ENCODE data around the gene FSTL4. TPM values are rescaled to one million over a fixed set of nuclear protein-coding genes. Genes with fewer than 3 reads are reported as not detected.

FSTL4 gene
- total RNA-seq, 1 donor from 2014 or later: 0.20 TPM

DNA sequence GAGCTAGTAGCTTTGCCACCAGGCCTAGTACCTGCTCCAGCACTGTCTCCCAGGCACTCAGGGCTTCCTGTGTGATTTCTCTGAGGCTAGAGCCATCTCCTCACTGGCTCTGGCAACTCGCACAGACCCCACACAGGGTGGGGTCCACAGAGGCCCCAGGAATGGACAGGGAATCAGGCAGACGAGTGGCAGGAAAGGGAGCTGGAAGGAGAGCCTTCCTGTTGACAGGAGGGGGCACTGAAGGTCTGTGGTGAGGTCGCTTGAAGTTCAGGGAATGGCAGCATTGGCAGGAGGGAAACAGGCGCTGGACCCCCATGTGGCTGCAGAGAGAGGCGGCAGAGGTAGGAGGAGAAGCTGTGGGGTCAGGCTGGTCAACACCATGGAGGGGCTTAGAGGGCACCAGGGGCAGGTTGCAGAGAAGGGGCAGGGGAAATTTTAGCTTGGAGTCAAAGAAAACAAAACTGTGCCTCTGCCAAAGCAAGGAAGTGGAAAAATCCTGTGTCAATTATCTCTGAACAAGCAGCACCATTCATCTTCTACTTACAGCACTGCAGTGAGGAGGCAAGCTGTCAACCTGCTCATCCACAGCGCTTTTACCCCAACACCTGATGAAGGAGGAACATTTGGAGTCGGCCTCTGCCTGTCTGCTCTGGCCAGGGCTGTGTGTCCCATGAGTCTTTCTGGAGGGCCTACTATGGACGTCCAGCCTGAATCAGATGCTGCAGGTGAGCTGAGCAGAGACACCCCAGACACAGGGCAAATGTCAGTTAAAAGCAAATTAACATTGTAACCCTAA is 270.2 kb downstream of the FSTL4 start:
- peak in 1 of 2 donors; percentile 66 for DNase-seq (ENCODE audit: low read depth in 2 of 2)

DNA sequence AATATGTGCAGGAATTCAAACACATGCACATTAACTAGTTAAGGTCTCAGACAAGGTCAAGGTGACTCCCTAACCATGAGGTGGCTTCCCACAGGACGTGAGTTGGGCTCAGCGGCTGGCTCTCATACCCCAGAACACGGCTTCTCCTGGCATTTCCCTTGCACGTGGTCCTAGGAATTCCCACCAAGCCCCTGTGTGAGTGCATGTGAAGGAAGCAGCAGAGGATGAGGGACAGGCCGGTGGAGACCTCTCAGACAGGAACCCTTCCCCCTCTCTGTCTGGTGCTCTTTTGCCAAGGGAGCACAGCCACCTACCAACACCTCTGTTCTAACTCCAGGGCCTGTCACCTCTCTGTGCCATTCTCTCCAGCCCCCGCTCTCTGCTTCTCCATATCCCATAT is 271.0 kb downstream of the FSTL4 start:
- DNase-seq (ENCODE audit: low read depth in 2 of 2): peak in 1 of 2 donors; percentile 87

DNA sequence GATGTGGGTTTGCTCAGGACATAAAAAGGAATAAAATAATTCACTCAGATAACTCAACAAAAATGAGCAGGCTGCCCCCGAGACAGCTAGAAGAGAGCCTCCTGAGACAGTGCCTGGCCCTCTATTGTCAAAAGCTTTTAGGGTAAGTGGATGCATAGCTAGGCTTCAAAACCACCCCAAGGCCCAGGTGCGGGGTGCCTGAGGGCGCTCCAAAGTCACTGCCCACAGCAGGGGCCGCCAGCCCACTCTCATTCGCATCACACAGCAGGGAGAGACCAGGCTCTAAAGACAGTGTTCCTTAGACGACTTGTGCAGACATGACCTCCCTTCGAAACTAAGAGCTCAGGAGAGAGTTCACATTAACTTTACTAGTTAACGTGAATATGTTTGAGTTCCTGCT is 271.5 kb downstream of the FSTL4 start:
- DNase-seq (ENCODE audit: low read depth in 2 of 2): no peak

DNA sequence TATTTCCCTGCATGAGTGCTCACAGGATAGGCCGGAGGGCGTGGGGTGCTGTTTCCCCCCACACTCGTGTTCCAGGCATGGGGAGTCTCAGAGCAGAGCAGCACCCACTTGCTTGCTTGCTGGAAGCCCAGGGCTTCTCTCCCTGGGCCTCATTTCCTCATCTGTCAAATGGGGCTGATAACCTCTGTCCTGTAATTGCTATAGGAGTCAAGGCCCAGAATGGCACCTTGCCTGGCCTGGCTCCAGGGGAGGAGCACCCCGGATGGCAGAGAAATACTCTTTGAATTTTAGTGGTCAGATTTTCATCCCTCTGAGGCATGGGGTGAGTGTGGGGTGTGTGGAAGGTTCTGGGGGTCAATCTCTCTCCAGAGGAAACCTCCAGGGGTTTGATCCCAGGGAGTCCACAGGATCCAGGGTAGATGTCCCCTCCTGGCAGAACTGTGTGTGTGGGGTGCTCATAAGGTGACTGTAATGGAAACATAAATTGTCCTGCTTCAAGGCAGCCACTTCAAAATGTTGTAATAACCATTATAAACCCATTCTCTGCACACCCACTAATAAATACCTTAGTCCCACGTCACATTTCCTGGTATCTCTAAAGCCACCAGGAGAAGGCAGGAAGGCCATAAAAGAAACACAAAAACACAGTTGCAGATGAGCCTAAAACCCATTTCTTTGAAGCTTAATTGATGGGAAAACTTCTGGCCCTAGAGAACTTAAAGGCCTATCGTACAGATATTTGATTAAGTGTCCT is 272.2 kb downstream of the FSTL4 start:
- DNase-seq (ENCODE audit: low read depth in 2 of 2): peak in 1 of 2 donors; percentile 57

DNA sequence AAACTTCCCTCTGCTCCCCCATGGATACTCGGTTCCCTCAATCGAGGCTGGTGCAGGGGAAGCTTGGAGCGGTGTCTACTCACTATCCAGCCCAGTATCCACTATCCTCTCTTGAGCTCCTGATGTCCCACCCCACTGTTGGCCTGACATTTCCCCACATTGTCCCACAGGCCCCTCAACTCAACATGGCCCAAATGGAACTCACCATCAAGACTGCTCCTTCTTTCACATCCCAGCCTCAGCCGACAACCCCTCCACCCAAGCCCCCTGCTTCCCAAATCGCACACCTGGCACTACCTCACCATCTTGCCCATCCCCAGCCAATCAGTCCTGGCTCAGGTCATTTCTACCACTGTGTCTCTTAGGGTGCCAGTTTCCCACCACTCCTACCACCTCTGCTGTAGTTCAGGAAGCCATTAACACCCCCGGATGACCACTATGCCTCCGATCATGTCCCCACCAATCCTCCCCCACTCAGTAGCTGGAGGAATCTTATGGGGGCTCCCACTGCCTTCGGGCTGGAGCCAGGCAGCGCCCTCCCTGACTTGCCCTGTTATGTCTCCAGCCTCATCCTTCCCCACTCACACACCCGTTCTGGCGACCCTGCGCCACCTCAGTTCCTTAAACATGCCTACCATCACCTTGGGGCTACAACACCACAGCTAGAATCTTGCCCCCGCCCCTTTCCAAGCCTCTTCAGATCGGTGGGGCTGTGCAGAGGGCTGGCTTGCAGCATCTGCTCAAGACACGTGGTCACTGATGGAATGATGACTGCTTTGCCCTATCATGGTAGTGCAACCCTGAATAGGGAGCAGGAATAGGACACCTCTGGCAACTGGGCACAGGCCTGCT is 273.6 kb downstream of the FSTL4 start:
- DNase-seq (ENCODE audit: low read depth in 2 of 2): no peak

DNA sequence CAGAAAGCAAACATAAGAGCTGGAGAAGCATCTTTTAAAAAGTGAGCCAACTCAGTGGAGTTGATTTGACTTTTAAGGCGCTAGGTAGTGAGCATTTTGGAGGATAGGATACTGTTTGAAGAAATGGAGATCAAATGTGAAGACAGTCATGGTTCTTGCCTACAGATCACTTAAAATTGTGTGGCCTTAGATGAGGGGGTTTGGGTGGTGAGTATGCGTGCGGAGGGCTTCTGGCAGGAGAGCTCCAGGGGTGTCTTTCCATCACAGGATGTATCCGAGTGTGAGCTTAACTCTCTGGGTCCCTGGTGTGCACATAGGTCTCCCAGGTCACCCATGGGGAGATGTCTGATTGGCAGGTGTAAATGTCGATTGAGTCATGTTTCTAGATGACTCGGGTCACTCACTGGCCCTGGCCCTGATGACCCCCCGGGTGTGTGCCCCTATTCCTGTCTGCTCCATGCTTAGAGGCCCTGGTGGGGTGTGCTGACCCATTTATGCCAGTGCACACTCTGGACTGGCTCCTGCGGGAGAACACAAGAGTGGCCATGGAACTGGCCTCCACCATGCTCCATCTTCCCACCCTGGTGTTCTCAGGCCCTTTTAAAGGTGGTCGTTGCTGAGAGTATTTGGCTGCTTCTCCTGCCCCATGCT is 274.4 kb downstream of the FSTL4 start:
- DNase-seq (ENCODE audit: low read depth in 2 of 2): no peak

DNA sequence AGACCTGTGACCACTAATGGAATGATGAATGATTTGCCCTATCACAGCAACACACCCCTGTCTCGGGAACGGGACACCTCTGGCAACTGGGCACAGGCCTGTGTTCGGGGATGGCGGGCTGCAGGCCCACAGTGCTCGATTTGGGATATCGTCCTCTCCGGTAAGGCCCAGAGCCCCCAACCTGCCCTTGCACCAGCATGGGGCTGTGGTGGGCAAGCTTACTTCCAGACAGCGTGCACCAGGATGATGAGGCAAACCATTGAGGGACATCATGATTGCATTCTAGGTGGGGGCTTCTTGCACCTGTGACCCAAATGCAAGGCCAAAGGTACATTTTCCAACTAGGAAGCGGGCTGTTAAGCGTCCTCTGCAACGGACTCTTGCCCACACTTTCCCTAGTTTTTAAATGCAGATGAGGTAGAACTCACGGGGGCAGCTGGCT is 275.4 kb downstream of the FSTL4 start:
- no peak for DNase-seq (ENCODE audit: low read depth in 2 of 2)

DNA sequence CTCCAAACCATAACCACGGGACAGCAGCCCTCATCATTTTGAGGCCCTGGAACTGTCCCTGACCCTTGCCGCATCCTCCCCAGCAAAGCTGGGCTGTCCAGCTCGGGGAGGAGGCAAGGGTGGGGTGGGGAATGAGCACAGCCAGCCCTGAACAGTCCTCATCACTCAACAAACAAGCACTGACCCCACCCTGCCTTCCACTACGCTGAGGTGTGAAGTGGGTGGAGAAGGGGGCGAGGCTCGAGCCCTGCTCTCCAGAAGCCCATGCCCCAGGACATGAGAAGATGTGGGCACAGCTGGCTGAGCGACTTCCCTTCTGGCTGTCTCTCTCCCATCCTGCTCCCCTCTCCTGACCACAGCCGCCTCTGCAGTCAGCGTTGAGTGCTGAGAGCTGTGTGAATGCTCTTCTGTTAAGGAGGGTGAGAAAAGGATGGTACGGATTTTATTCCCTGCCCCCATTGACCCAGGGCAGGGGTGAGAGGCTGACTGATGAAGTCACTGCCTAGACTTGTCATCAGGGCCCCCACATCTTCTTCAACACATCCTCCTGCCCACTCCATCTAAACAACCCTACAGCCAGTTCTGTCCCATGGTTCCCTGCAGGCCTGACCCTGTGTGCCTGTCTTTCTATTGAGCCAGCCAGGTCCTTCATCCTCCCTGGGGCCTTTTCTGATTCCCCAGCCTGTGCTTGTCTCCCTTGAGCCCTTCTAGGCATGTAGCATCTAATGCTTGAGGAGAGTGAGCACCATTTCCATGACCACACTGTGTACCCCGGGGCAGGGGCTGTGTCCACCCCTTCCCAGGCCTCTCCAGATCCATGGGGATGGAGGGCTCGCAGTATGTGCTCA is 276.0 kb downstream of the FSTL4 start:
- no peak for DNase-seq (ENCODE audit: low read depth in 2 of 2)

DNA sequence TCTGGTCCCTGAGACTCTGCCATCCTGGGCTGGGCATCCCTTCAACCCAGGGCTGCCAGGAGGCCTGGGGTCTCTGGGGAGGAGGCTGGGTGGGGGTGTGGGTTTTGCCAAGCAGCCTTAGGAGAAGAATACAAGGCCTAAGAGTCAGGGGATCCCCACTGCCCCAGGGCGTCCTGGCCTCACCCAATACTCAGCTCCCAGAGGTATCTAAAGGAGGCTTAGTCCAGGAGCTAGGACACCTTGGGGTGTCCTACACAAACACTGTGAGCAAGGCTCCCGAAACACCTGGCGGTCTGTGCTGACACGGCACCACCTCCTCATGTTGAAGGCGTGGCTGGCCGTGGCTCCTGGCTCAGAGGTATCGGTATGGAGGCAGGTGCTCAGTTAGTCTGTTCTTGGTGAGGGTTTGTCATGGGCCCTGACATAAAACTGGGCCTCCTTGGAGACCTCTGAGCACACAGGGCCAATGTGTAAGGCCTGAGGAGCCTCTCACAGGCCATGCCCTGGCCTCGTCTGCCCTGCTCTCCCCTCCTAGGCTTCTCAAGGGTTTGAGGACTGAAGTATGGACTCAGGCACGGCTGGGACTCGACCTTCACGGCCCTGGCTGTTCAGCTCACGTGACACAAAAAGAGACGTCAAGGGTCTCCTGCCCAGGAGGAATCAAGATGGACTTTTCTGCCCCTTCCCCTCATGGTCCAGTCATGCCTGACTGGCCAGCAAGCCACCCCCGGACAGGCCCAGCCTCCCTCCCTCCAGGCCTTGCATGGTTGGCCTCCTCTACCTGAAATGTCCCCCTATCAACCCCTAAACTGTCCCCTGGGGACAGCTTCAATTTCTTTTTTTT is 277.3 kb downstream of the FSTL4 start:
- DNase-seq (ENCODE audit: low read depth in 2 of 2): no peak

DNA sequence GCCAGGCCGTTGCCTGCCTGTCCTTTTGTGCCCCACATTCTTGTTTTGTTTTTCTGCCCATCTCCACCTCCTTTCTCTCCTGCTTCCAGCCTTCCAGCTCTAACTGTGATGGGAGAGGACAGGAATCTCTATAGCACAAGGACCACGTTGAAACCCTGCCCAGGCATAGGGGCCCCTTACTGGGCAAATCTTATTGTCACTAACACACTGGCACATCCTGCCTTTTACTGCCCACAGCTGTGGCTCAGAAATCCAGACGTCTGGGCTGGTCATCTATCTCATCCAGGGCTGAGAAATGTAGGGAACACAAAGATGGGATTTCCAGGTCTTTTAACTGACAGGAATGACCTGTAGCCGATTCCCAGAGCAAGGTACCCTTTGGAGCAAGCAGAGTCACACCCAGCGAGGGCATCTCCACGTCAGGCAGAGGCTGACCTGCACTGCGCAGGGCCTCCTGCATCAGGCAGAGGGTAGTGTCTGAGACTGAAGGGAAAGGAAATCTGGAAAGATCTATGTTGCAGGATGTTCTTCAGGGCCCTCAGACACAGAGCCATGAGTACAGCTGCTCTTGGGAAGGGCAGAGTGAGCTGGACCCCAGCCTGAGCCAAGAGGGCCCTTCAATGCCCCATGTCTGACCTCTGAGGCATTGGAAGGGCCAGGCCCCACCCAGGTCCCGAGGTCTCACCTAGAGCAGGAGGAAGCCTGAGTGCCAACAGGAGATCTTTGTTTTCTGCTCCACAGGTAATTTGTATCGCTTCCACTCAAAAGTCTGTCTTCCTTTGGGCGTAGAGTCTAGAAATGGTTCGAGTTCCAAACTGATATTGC is 278.8 kb downstream of the FSTL4 start:
- no peak for DNase-seq (ENCODE audit: low read depth in 2 of 2)

DNA sequence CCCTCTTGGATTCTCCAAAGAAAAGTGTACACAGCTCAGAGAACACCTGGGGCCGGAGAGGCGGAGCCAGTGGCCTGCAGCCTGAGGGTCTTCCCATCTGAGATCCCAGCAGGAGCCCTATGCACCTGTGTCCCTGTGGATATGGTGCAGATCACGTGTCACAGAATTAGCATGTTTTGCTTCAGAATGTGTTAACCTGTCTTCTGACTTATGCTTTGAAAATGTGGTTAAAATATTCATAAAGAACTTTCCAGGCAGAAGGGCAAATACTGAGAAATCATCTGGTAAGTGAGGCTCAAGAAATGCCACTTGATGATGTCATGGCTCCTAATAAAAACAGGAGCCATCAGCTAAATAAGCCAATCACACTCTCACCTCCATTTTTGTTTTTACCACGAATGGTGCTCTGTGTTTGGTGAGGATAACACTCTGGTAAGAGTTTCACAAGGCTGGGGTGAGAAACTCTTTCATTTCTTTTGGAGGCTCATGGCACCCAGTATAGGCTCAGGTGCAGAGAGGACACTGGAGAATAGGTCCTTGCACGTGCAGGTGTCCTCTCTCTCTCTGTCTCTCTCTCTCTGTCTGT is 279.8 kb downstream of the FSTL4 start:
- no peak for DNase-seq (ENCODE audit: low read depth in 2 of 2)

DNA sequence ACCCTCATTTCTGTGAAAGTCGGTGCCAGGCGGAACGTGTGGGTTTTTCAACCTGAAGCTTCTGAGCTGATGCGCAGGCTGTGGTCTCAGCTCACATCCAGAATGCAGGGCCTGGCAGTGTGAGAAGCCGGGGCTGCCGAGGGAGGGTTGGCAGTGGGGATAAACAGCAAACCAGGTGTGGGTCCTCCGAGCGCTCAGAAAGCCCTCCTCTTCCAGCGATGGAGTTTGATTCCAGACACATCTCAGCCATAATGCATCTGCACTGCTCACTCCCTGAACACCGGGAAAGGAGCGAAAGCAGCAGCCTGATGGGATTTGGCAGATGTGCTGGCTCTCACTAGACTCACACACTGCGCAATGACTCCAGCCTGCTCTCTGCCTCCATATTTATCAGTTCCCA is 280.4 kb downstream of the FSTL4 start:
- no peak for DNase-seq (ENCODE audit: low read depth in 2 of 2)

DNA sequence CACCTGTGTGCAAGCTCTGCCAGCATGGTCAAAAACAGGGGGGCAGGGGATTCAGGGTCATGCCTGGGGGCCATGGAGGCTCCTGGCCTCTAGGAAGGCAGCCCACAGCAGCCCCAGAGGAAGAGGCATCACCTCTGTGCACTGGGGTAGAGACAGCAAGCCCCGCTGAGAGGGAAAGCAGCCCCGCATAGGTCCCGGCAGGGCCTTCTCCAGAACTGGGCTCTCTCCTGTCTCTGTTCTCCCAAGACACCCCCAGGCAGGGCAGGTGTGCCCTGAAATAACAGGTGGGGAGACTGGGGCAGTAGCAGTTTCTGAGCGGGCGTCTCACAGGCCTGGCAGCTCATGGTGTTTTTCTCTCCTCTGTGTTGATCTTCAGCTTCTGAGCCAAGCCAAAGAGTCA is 281.4 kb downstream of the FSTL4 start:
- DNase-seq (ENCODE audit: low read depth in 2 of 2): no peak

DNA sequence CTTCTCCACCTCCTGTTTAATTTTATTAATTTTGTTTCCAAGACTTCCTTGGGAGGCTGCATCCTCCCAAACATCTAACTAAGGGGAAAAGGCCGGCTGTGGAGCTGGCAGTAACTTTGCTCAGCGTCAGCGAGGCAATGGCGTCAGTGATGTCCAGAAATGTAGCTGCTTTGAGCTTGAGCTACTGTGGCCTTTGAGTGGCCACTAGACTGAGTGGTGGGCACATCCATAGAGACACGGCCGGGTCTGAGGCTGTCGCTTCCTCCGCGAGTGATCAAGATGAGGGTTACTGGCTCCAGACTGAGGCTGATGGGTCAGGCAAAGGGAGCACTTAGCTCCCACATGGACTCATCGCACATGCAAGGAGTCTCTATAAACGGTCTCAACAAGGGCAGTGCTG is 283.5 kb downstream of the FSTL4 start:
- no peak for DNase-seq (ENCODE audit: low read depth in 2 of 2)

DNA sequence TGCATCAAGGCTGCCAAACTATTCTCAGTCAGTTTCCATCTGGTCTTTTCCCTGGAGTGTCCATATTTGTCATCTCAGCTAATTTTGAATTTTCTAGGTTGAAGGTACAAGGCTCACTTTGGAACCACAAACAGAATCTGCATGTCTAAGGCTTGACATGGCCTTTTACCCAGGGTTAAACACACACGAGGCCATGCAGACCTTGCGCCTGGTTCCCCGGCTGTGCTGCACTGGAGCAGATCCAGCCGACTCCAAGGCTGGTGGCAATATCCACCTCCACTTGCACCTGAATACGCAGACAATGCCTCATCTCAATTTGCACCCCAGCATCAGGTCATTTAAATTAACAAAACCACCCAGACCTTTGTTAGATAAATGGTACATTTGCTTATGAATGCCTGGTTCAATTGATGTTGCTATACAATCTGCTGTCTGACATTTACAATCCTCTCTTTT is 284.4 kb downstream of the FSTL4 start:
- no peak for DNase-seq (ENCODE audit: low read depth in 2 of 2)

DNA sequence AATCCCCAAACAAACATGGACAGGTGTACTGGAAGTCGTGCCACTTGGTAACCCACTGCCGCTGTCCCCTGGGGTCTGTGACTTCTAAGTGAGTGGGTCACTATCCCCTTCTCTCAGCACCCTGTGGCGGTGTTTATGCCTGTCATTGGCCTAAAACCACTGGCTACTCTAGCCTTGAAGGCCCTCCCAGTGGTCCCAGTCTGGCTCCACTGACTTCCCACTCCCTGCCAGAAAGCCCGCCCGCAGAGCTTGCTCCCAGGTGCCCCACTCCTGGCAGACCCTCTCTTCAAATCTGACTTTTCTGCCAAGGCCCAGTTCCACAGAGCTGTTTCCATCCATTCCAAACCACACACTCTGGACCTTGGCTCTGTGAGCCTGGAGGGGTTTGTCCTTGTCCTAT is 286.0 kb downstream of the FSTL4 start:
- no peak for DNase-seq (ENCODE audit: low read depth in 2 of 2)

DNA sequence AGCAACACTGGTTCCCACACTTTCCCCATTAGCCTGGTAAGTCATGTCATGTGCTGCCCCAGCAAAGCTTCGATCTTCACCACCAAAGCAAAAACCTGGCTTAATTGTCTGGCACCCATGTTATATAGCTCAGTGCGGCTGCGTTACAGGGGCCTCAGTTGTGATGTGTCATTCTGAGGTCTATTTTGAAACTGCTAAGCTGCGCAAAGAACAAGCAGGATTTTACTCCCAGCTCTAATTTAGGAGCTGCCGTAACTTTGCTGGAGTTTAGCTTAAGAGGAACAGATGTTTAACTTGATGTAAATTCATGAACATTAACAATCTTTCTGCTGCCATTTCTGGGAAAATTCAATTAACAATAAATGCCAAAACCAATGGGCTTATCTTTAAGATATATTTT is 286.5 kb downstream of the FSTL4 start:
- DNase-seq (ENCODE audit: low read depth in 2 of 2): no peak

DNA sequence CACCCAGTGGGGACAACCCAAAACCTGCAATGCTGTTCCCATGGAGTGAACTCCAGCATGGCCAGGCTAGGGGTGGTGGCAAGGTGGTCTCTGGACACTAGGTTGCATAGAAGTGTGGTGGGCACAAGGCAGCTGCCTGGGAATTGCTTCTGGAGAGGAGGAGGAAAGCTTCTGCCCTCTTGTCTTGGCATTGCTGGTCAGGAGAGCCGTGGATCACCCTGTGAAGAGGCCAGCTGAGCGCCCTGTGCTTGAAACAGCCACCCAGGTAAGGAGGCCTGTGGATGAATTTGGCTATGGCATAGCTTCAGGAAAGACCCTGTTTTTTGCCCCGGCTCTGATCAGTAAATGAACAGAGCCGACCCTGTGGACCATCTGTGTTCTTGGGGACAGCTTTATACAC is 287.4 kb downstream of the FSTL4 start:
- DNase-seq (ENCODE audit: low read depth in 2 of 2): no peak
